Testis (tissue), 2 donors: ENCODE data around the gene ADRA2C.

Experiments used
- POLR2A ChIP-seq: fragments of 450-650 bp; IDR thresholded peaks from one replicate; pipeline ENCODE4 v1.6.1; 2017; ENCODE audit warnings: antibody characterized with exemption, mild to moderate bottlenecking, moderate library complexity
- TF ChIP-seq, protein P1 (sequence below), 3 experiments: fragments of 450-650 bp in 2 of 3; fragments of 200-600 bp in 1 of 3; sonication (generic) in 1 of 3; IDR thresholded peaks; one replicate each; pipeline ENCODE4 v1.5.1; 2016 to 2019; ENCODE audit warnings: antibody characterized with exemption in 3 of 3, mild to moderate bottlenecking in 2 of 3, moderate library complexity in 1 of 3

DNA sequence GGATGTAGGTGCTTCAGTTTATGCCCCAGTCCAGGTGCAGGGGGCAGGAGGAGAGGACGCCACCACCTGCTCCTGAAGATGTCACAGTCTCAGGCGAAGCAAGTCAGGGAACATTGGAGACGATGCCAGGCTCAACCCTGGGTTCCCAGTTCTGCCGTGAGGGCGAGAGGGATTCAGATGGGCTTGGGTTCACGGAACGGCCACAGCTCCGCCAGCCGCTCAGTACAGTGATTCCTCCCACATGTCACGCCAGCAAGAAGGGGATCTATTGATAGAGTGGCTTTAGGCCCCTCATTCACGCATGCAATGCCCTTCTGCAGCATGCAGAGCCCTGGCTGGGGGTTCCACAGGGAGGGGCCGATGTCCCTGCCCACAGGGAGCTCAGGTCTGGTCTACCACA is 34.2 kb downstream of the ADRA2C start:
- TF ChIP-seq, protein P1, sequence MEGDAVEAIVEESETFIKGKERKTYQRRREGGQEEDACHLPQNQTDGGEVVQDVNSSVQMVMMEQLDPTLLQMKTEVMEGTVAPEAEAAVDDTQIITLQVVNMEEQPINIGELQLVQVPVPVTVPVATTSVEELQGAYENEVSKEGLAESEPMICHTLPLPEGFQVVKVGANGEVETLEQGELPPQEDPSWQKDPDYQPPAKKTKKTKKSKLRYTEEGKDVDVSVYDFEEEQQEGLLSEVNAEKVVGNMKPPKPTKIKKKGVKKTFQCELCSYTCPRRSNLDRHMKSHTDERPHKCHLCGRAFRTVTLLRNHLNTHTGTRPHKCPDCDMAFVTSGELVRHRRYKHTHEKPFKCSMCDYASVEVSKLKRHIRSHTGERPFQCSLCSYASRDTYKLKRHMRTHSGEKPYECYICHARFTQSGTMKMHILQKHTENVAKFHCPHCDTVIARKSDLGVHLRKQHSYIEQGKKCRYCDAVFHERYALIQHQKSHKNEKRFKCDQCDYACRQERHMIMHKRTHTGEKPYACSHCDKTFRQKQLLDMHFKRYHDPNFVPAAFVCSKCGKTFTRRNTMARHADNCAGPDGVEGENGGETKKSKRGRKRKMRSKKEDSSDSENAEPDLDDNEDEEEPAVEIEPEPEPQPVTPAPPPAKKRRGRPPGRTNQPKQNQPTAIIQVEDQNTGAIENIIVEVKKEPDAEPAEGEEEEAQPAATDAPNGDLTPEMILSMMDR (IDR thresholded peaks at IDR 0.05): no peak
- no peak for TF ChIP-seq POLR2A
